ENCODE results near the gene DHDH. TPM values are rescaled to one million over a fixed set of nuclear protein-coding genes. Genes with fewer than 3 reads are reported as not detected.

DHDH gene
- total RNA-seq, 2 experiments from 2014 or later = not detected

- H2AFZ ChIP-seq (ENCODE audit: low read length) = no peak overlapping the region
- peaks cover 17% of the 10 kb centered on the region; the same call in 1 of the 2 replicates for H3K79me2 ChIP-seq (ENCODE audit: insufficient read depth, low read depth, low read length)
- peaks cover 57% of the 10 kb centered on the region for H3K4me1 ChIP-seq (ENCODE audit: insufficient read depth, low read length, poor library complexity, severe bottlenecking)
- no peaks in the 10 kb centered on the region for H3K9me2 ChIP-seq (ENCODE audit: insufficient read depth, low read length)
- DNase-seq (ENCODE audit: low spot score) = no peak
- no peak overlapping the region for H3K4me3 ChIP-seq (ENCODE audit: low read depth, low read length, poor library complexity, severe bottlenecking)
- TSS peak; percentile 78 for BruUV-seq (replicated peaks)
- peaks cover 44% of the 10 kb centered on the region for H3K36me3 ChIP-seq (ENCODE audit: insufficient read depth, low read length)
- intact Hi-C loops (cut with micrococcal nuclease; ENCODE audit: unreplicated experiment) = no loop called here
- H4K20me1 ChIP-seq (ENCODE audit: insufficient read depth, low read length) = no peaks in the 10 kb centered on the region
- TF ChIP-seq CTCF (conservative IDR thresholded peaks at IDR 0.05; ENCODE audit: low read length) = no peak
- TF ChIP-seq EZH2phosphoT487 (IDR thresholded peaks at IDR 0.05; ENCODE audit: borderline replicate concordance, low read depth, low read length) = no peak
- H3K9me3 ChIP-seq (ENCODE audit: low read length) = no peaks in the 10 kb centered on the region
- POLR2A ChIA-PET = no interaction called here
- CTCF ChIA-PET (ENCODE audit: unreplicated experiment) = interaction anchor here (1.3 kb wide), 1 partner anchor 25 kb away, joined by 4 read pairs; the partner anchor contains the start of genes GYS1 and RUVBL2
- peak overlapping the region; percentile 99 for H3K4me2 ChIP-seq (ENCODE audit: low read length)
- H3K27ac ChIP-seq (ENCODE audit: low read depth, low read length, poor library complexity, severe bottlenecking) = peak overlapping the region; percentile 47
Measured at GRCh38 chr19:48968179-48968661, 34.7 kb downstream of the DHDH start.

GRCh38 chr19:48968813-48969218 is 35.3 kb downstream of the DHDH start:
- intact Hi-C loops (cut with micrococcal nuclease; ENCODE audit: unreplicated experiment) = no loop called here
- peaks cover 17% of the 10 kb centered on the region; the same call in 1 of the 2 replicates for H3K79me2 ChIP-seq (ENCODE audit: insufficient read depth, low read depth, low read length)
- H3K9me2 ChIP-seq (ENCODE audit: insufficient read depth, low read length) = no peaks in the 10 kb centered on the region
- H2AFZ ChIP-seq (ENCODE audit: low read length) = no peak overlapping the region
- H3K4me1 ChIP-seq (ENCODE audit: insufficient read depth, low read length, poor library complexity, severe bottlenecking) = peaks cover 51% of the 10 kb centered on the region
- no peak overlapping the region for H3K4me3 ChIP-seq (ENCODE audit: low read depth, low read length, poor library complexity, severe bottlenecking)
- no peaks in the 10 kb centered on the region for H4K20me1 ChIP-seq (ENCODE audit: insufficient read depth, low read length)
- ChIA-PET CTCF (ENCODE audit: unreplicated experiment) (interaction anchor here (0.7 kb wide), 1 partner anchor 173 kb away, joined by 3 read pairs; no protein-coding TSS in a partner anchor), POLR2A (no interaction called here)
- peaks cover 47% of the 10 kb centered on the region for H3K36me3 ChIP-seq (ENCODE audit: insufficient read depth, low read length)
- BruUV-seq (replicated peaks) = no TSS peak
- H3K4me2 ChIP-seq (ENCODE audit: low read length) = no peak overlapping the region
- no peaks in the 10 kb centered on the region for H3K9me3 ChIP-seq (ENCODE audit: low read length)
- TF ChIP-seq EZH2phosphoT487 (IDR thresholded peaks at IDR 0.05; ENCODE audit: borderline replicate concordance, low read depth, low read length) (no peak), CTCF (conservative IDR thresholded peaks at IDR 0.05; ENCODE audit: low read length) (no peak)
- no peak for DNase-seq (ENCODE audit: low spot score)
- no peak overlapping the region for H3K27ac ChIP-seq (ENCODE audit: low read depth, low read length, poor library complexity, severe bottlenecking)
